ENCODE data around the gene SHANK1. TPM values are rescaled to one million over a fixed set of nuclear protein-coding genes. Genes with fewer than 3 reads are reported as not detected.
A peak's percentile ranks its signal among the peaks of the same experiment; 100 is the strongest.

The SHANK1 gene
- total RNA-seq, 3 donors from 2014 or later (not counting 1 experiment from before 2014, with no cell fraction given) = 0.05 to 0.75 (median 0.20) TPM

DNA sequence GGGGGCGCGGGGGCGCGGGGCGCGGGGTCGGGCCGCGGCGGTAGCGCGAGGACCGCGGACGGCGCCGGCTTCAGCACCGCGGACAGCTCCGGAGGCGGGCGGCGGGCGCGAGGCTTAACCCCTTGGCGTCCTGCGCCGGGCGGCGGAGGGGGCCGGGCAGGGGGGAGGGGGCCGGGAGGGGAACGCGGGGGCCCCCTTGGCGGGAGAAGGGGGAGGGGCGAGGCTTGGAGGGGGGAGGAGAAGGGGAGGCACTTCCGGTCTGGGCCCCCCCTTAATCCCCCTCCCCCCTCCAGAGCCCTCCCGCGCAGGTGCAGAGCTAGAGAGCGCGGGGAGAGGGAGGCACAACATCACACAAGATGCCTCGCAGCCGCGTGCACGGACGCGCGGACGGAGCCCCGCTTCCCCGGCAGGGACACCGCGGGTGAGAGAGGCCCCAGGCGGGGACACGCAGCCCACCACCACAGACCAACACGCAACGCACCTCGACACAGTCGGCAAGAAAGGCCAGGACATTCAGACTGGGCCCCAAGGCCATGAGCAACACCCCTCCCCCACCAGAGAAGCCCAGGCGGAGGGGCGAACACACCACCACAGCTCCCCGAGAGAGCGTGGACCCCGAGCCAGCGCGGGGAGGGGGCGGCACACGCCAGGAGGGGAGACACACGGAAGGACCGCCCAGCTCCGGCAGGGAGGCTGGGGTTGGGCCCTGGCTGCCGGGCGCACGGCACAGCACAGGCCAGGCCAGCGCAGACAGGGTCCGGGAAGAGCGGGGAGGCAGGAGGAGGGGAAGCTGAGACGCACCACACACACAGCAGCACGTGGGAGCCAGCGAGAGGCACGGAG is 24.1 kb downstream of the SHANK1 start:
- 7% methylated on average over 61 of the region's 81 CpGs for WGBS (ENCODE audit: insufficient coverage)
- Histone ChIP-seq H3K27me3 (ENCODE audit: control insufficient read depth, insufficient read depth, low read length) (peaks cover 20% of the 10 kb centered on the region), H3K4me1 (ENCODE audit: control insufficient read depth, insufficient read depth, low read length) (no peaks in the 10 kb centered on the region), H3K9me3 (ENCODE audit: control insufficient read depth, insufficient read depth, low read length) (no peaks in the 10 kb centered on the region), H3K36me3 (ENCODE audit: control insufficient read depth, insufficient read depth, low read length) (no peaks in the 10 kb centered on the region), H3K27ac (ENCODE audit: low read length) (no peak overlapping the region), H3K4me3 (ENCODE audit: low read length) (no peak overlapping the region)
- TF ChIP-seq, protein P1, sequence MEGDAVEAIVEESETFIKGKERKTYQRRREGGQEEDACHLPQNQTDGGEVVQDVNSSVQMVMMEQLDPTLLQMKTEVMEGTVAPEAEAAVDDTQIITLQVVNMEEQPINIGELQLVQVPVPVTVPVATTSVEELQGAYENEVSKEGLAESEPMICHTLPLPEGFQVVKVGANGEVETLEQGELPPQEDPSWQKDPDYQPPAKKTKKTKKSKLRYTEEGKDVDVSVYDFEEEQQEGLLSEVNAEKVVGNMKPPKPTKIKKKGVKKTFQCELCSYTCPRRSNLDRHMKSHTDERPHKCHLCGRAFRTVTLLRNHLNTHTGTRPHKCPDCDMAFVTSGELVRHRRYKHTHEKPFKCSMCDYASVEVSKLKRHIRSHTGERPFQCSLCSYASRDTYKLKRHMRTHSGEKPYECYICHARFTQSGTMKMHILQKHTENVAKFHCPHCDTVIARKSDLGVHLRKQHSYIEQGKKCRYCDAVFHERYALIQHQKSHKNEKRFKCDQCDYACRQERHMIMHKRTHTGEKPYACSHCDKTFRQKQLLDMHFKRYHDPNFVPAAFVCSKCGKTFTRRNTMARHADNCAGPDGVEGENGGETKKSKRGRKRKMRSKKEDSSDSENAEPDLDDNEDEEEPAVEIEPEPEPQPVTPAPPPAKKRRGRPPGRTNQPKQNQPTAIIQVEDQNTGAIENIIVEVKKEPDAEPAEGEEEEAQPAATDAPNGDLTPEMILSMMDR (IDR thresholded peaks at IDR 0.05) = no peak
- Mint-ChIP-seq H3K4me1 (no peaks in the 10 kb centered on the region), H3K9me3 (no peaks in the 10 kb centered on the region), H3K27ac (no peak overlapping the region), H3K27me3 (ENCODE audit: low read depth in 2 of 2) (peaks cover 34 to 37% of the 10 kb centered on the region in 2 donors), H3K36me3 (no peaks in the 10 kb centered on the region), H3K4me3 (no peak overlapping the region)
- intact Hi-C loops (cut with micrococcal nuclease) = no loop called here
- ATAC-seq = peak in 2 of 3 donors; percentile 64 to 86
- peak in 1 of 2 donors; percentile 50 for DNase-seq

DNA sequence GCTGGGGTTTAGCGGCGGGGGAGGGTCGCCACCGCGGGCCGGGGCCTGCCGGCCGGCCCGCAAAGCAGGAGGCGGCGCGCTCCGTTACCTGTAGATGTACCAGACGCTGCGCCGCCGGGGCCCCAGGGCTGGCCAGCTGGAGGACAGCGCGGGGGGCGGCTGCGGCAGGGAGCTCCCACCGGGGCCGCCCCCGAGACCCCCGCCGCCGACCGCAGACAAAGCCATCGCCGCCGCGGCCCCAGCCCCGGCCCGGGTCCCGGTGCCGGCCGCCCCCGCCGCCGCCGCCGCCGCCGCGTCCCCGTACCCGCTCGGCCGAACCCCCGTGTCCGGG is 24.8 kb downstream of the SHANK1 start:
- H3K27ac ChIP-seq (ENCODE audit: low read length) = no peak overlapping the region
- no peak overlapping the region for H3K27ac Mint-ChIP-seq
- H3K9me3 ChIP-seq (ENCODE audit: control insufficient read depth, insufficient read depth, low read length) = no peaks in the 10 kb centered on the region
- no peaks in the 10 kb centered on the region for H3K36me3 Mint-ChIP-seq
- whole genome bisulfite sequencing (ENCODE audit: insufficient coverage) = 5% methylated on average over 44 of the region's 51 CpGs
- peaks cover 35 to 42% of the 10 kb centered on the region in 2 donors for H3K27me3 Mint-ChIP-seq (ENCODE audit: low read depth in 2 of 2)
- no peaks in the 10 kb centered on the region for H3K4me1 Mint-ChIP-seq
- intact Hi-C loops (cut with micrococcal nuclease) = no loop called here
- no peaks in the 10 kb centered on the region for H3K36me3 ChIP-seq (ENCODE audit: control insufficient read depth, insufficient read depth, low read length)
- no peak for DNase-seq
- TF ChIP-seq, protein P1 (IDR thresholded peaks at IDR 0.05) = no peak
- peak in 1 of 3 donors; percentile 18 for ATAC-seq
- no peak overlapping the region for H3K4me3 ChIP-seq (ENCODE audit: low read length)
- no peaks in the 10 kb centered on the region for H3K9me3 Mint-ChIP-seq
- peaks cover 20% of the 10 kb centered on the region for H3K27me3 ChIP-seq (ENCODE audit: control insufficient read depth, insufficient read depth, low read length)
- no peak overlapping the region for H3K4me3 Mint-ChIP-seq
- H3K4me1 ChIP-seq (ENCODE audit: control insufficient read depth, insufficient read depth, low read length) = no peaks in the 10 kb centered on the region

DNA sequence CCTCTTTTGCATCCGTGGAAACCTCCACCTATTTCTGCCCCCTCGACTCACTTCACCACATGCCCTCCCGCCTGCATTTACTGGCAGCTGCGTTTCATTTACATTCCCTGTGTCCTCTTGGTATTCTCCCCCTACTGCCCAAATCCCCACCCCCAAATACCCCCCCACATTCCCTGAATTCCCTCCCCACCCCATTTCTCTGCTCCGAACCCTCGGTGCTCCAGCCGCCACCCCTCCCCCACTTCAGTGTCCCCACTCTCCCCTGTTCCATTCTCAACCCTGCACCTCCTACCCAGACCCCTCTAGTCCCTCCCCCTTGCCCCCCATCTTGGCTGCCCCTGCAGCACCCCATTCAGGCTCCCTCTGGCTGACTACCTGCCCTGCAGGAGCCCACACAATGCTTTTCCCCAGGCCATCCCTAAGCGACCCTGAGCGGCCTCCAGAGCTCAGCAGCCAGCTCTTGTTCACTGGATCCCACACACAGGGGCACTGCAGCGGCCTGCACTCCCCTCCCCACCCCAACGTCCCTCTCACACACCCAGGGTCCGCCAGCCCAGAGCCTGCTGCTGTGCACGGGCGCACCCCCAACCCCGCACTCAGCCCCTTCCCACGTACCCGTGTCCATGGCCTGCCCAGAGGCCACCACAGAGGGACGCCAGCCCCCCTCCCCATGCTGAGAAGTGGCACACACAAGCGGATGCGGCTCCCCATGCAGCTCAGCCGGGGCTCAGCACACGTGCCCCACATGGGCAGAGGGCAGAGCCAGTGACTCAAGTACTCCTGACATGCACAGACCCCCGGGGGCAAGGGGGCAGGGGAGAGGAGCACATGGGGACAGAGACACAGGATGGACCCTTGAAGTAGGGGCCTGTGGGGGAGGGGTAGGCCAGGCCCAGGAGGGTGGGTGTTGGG is 26.3 kb downstream of the SHANK1 start:
- Mint-ChIP-seq H3K4me1 (no peaks in the 10 kb centered on the region), H3K36me3 (no peaks in the 10 kb centered on the region), H3K27ac (no peak overlapping the region), H3K27me3 (ENCODE audit: low read depth in 2 of 2) (peaks cover 33 to 38% of the 10 kb centered on the region in 2 donors), H3K4me3 (no peak overlapping the region), H3K9me3 (no peaks in the 10 kb centered on the region)
- ATAC-seq = no peak
- Histone ChIP-seq H3K9me3 (ENCODE audit: control insufficient read depth, insufficient read depth, low read length) (no peaks in the 10 kb centered on the region), H3K27ac (ENCODE audit: low read length) (no peak overlapping the region), H3K4me1 (ENCODE audit: control insufficient read depth, insufficient read depth, low read length) (no peaks in the 10 kb centered on the region), H3K27me3 (ENCODE audit: control insufficient read depth, insufficient read depth, low read length) (peaks cover 20% of the 10 kb centered on the region), H3K4me3 (ENCODE audit: low read length) (no peak overlapping the region), H3K36me3 (ENCODE audit: control insufficient read depth, insufficient read depth, low read length) (no peaks in the 10 kb centered on the region)
- intact Hi-C loops (cut with micrococcal nuclease) = no loop called here
- TF ChIP-seq, protein P1 (IDR thresholded peaks at IDR 0.05) = no peak
- no peak for DNase-seq
- 21% methylated on average over 22 of the region's 23 CpGs for WGBS (ENCODE audit: insufficient coverage)
